ENCODE measurements around the gene RAD51B. TPM values are rescaled to one million over a fixed set of nuclear protein-coding genes. Genes with fewer than 3 reads are reported as not detected.

RAD51B gene
- total and polyA plus RNA-seq, 2 of the 13 experiments (the other 11 are each of a cell fraction or from before 2014, with no cell fraction given) = 7.0 to 9.5 TPM

- TF ChIP-seq CREM (IDR thresholded peaks at IDR 0.05) = peak; percentile 50; the same call in 1 of the 2 replicates
- no peak for TF ChIP-seq CREM (CRISPR knock-in tag; IDR thresholded peaks at IDR 0.05)
- TF ChIP-seq PREB (CRISPR knock-in tag; IDR thresholded peaks at IDR 0.05) = no peak
- no peak for TF ChIP-seq AKAP8 (CRISPR knock-in tag; IDR thresholded peaks at IDR 0.05)
- no peak for TF ChIP-seq ZNF737 (CRISPR knock-in tag; IDR thresholded peaks at IDR 0.05; ENCODE audit: borderline replicate concordance)
Observed at GRCh38 chr14:68563251-68564131, 743.9 kb downstream of the RAD51B start (continued).

- BruUV-seq (replicated peaks) = no TSS peak
- ATAC-seq (no peak), DNase-seq (ENCODE audit: low spot score) (no peak), FAIRE-seq (no peak)
- no peaks in the 10 kb centered on the region for H3K79me2 ChIP-seq (ENCODE audit: insufficient read depth, low read length)
- TF ChIP-seq AHR (CRISPR knock-in tag; IDR thresholded peaks at IDR 0.05) = no peak
- TF ChIP-seq ZNF687 (CRISPR knock-in tag; IDR thresholded peaks at IDR 0.05) = peak; percentile 31
- peak; percentile 51; the same call in 1 of the 2 replicates for TF ChIP-seq ZBTB38 (CRISPR knock-in tag; IDR thresholded peaks at IDR 0.05)
- no peak overlapping the region for H3K9ac ChIP-seq (ENCODE audit: insufficient read depth, low read depth, low read length)
- 87% methylated on average over 12 of the region's 18 CpGs for WGBS (ENCODE audit: low lambda C conversion rate)
- H2AFZ ChIP-seq (ENCODE audit: low read length) = no peak overlapping the region
- in situ Hi-C loops (cut with HindIII; ENCODE audit: extremely low pct_ligation_motif_present, low pct_unique_long_range_greater_than_20kb) = no loop called here
- CTCF ChIA-PET (ENCODE audit: low intra/inter-chr PET ratio, low total read pairs) = no interaction called here
- POLR2A ChIA-PET = no interaction called here
- intact Hi-C loops (cut with micrococcal nuclease; ENCODE audit: unreplicated experiment) = loop anchor here (10.0 kb wide), 1 partner anchor 100 kb away; no protein-coding TSS in a partner anchor
- H3K4me3 ChIP-seq (replicated peaks in 1 of 3; ENCODE audit: insufficient read depth in 1 of 3, low read depth in 2 of 3, low read length in 3 of 3) = no peak overlapping the region
- no peaks in the 10 kb centered on the region for H3K9me3 ChIP-seq (ENCODE audit: low read length)
- H3K27me3 ChIP-seq (ENCODE audit: control insufficient read depth in 1 of 2, insufficient read depth in 2 of 2, low read length in 2 of 2) = no peaks in the 10 kb centered on the region
- no peaks in the 10 kb centered on the region for H3K36me3 ChIP-seq (replicated peaks in 1 of 2; ENCODE audit: control insufficient read depth in 1 of 2, insufficient read depth in 2 of 2, low read length in 2 of 2)
- H4K20me1 ChIP-seq (ENCODE audit: insufficient read depth, low read length) = no peaks in the 10 kb centered on the region
- H3K27ac ChIP-seq (ENCODE audit: extremely low read length, insufficient read depth, low read length) = no peak overlapping the region
- no peak overlapping the region for H3K4me2 ChIP-seq (ENCODE audit: low read depth, low read length)
- peaks cover 86% of the 10 kb centered on the region for H3K4me1 ChIP-seq (ENCODE audit: insufficient read depth, low read length)
Observed at GRCh38 chr14:68564191-68564825, 744.7 kb downstream of the RAD51B start.

All from HepG2 (cell line).